A673 (cell line): Measurements from ENCODE around the gene PAPPA. TPM values are rescaled to one million over a fixed set of nuclear protein-coding genes. Genes with fewer than 3 reads are reported as not detected.

ENCODE experiments used
- BruUV-seq: library from RNA; stranded (reverse); fragments of 400-500 nt; replicated peaks from 2 replicates; lab custom pipeline; 2021; lab: Mats Ljungman, UMichigan
- CTCF ChIA-PET: fragments of 300-600 bp; sonication (Branson Sonifier 250); formaldehyde crosslinking; loops from one replicate; lab custom pipeline; 2022; ENCODE audit warnings: antibody characterized with exemption; lab: Charles Lee
- POLR2A ChIA-PET: fragments of 300-600 bp; sonication (Branson Sonifier 250); formaldehyde crosslinking; loops from one replicate; lab custom pipeline; 2022; ENCODE audit warnings: antibody characterized with exemption; ENCODE audit not compliant: low non-redundant PET; lab: Charles Lee
- DNase-seq: peaks from one replicate; pipeline ENCODE4 v3.0.0-alpha.2; 2015; ENCODE audit warnings: low spot score
- H3K27ac ChIP-seq: fragments of 200-600 bp; sonication (generic); 2 replicates; pipeline ENCODE4 v1.5.1; 2016; ENCODE audit warnings: mixed run types, low read depth, mild to moderate bottlenecking, mixed read lengths, antibody characterized with exemption, low read length; ENCODE audit not compliant: poor library complexity, severe bottlenecking
- H3K27me3 ChIP-seq: fragments of 200-600 bp; sonication (generic); replicated peaks from 2 replicates; pipeline ENCODE4 v1.6.1; 2017; ENCODE audit warnings: mixed run types, low read depth, mild to moderate bottlenecking, mixed read lengths, antibody characterized with exemption, low read length; ENCODE audit not compliant: insufficient read depth, poor library complexity
- H3K36me3 ChIP-seq: fragments of 200-600 bp; sonication (generic); 2 replicates; pipeline ENCODE4 v1.6.1; 2016; ENCODE audit warnings: mixed run types, mild to moderate bottlenecking, mixed read lengths, antibody characterized with exemption, low read length; ENCODE audit not compliant: insufficient read depth, poor library complexity, severe bottlenecking
- H3K4me1 ChIP-seq: fragments of 200-600 bp; sonication (generic); 2 replicates; pipeline ENCODE4 v1.6.1; 2017; ENCODE audit warnings: mixed run types, mild to moderate bottlenecking, mixed read lengths, antibody characterized with exemption, low read length; ENCODE audit not compliant: insufficient read depth, poor library complexity, severe bottlenecking
- H3K4me3 ChIP-seq: fragments of 200-600 bp; sonication (generic); 2 replicates; pipeline ENCODE4 v1.5.1; 2016; ENCODE audit warnings: low read depth, mixed run types, mild to moderate bottlenecking, mixed read lengths, low read length; ENCODE audit not compliant: poor library complexity, severe bottlenecking
- H3K9me3 ChIP-seq: fragments of 200-600 bp; sonication (generic); 2 replicates; pipeline ENCODE4 v1.6.1; 2016; ENCODE audit warnings: mixed run types, low read depth, mild to moderate bottlenecking, mixed read lengths, antibody characterized with exemption, low read length; ENCODE audit not compliant: poor library complexity, severe bottlenecking
- EZH2 ChIP-seq: fragments of 200-600 bp; sonication (generic); IDR thresholded peaks from 2 replicates; pipeline ENCODE4 v1.6.1; 2017; ENCODE audit warnings: borderline replicate concordance, low read depth, mild to moderate bottlenecking, mixed read lengths, antibody characterized with exemption, low read length; ENCODE audit not compliant: poor library complexity, severe bottlenecking
- intact Hi-C: fragments of 100-400 bp; cut with micrococcal nuclease; formaldehyde crosslinking; loops from one replicate; pipeline ENCODE4 v1.10.0; 2022; ENCODE audit not compliant: unreplicated experiment
- total RNA-seq: library from RNA; stranded (reverse); gene quantifications from 2 replicates; pipeline ENCODE4 v1.2.3, GENCODE V29; 2021
- TF ChIP-seq, protein P1 (sequence below): fragments of 300-800, 200-600 bp; sonication (generic); conservative IDR thresholded peaks from 2 replicates; pipeline ENCODE4 v1.5.1; 2017; ENCODE audit warnings: low read depth, mild to moderate bottlenecking, antibody characterized with exemption, low read length, moderate library complexity, mixed read lengths

The PAPPA gene
- total RNA-seq, 1 experiment from 2014 or later: 47.4 TPM

DNA sequence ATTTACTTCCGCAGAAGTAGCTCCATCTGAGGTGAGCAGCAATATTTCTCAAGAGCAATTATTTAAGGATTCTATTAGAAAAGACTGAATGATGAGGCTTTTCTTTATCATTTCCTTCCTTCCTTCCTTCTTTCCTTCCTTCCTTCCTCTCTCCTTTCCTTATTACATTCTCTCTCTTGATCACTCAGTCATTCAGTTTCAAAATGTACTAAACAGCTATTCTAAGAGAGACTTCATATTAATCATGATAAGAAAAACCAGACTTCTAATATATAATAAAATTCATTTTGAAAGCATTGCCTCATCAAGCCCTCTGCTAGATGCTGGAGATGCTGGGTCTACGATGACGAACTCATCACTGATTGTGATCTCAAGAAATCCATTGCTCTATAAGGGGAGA is 30.4 kb upstream of the PAPPA start:
- DNase-seq: peak; percentile 88
- Histone ChIP-seq H3K9me3 (no peaks in the 10 kb centered on the region), H3K27me3 (no peaks in the 10 kb centered on the region), H3K27ac (peak overlapping the region; percentile 85), H3K36me3 (no peaks in the 10 kb centered on the region), H3K4me3 (no peak overlapping the region), H3K4me1 (peaks cover 21% of the 10 kb centered on the region)
- intact Hi-C loops: loop anchor here (1.0 kb wide), 3 partner anchors 142 to 507 kb away; no protein-coding TSS in a partner anchor
- TF ChIP-seq, protein P1, sequence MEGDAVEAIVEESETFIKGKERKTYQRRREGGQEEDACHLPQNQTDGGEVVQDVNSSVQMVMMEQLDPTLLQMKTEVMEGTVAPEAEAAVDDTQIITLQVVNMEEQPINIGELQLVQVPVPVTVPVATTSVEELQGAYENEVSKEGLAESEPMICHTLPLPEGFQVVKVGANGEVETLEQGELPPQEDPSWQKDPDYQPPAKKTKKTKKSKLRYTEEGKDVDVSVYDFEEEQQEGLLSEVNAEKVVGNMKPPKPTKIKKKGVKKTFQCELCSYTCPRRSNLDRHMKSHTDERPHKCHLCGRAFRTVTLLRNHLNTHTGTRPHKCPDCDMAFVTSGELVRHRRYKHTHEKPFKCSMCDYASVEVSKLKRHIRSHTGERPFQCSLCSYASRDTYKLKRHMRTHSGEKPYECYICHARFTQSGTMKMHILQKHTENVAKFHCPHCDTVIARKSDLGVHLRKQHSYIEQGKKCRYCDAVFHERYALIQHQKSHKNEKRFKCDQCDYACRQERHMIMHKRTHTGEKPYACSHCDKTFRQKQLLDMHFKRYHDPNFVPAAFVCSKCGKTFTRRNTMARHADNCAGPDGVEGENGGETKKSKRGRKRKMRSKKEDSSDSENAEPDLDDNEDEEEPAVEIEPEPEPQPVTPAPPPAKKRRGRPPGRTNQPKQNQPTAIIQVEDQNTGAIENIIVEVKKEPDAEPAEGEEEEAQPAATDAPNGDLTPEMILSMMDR: no peak
- no peak for TF ChIP-seq EZH2
- ChIA-PET CTCF (interaction anchor here (0.6 to 0.8 kb wide), 4 partner anchors 43 to 529 kb away, joined by 3 read pairs; no protein-coding TSS in a partner anchor), POLR2A (interaction anchor here (0.6 to 0.7 kb wide), 2 partner anchors 70 to 365 kb away, joined by 3 read pairs; no protein-coding TSS in a partner anchor)
- BruUV-seq: no TSS peak

DNA sequence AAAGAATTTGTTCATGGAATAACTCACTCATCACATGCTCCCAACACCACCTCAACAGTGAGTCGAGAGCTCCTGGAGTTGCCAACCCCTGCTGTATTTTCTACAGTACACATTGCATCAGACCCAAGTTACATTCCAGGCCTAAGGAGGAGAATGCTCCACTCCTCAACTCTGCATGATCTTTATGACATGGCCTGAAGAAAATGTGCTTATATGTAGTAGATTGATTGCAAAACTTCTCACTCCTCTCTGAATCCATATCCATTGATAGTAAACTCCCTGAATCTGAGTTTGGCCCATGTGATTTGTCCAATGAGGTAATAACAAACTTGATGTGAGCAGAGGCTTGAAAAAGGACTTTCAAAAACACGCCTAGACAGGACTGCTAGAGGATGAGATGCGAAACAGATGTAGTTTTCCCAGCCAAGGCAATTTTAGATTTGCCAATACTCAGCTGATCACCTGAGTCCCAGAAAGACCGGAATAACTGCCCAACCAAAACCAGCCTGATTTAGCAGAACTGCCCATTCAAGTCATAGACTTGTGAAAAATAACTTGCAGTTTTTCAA is 29.0 kb upstream of the PAPPA start:
- no peaks in the 10 kb centered on the region for H3K27me3 ChIP-seq
- TF ChIP-seq EZH2: no peak
- TF ChIP-seq, protein P1: no peak
- no peak overlapping the region for H3K4me3 ChIP-seq
- no peaks in the 10 kb centered on the region for H3K9me3 ChIP-seq
- no peak for DNase-seq
- no peaks in the 10 kb centered on the region for H3K36me3 ChIP-seq
- no TSS peak for BruUV-seq
- peak overlapping the region; percentile 85 for H3K27ac ChIP-seq
- POLR2A ChIA-PET: no interaction called here
- intact Hi-C loops: no loop called here
- H3K4me1 ChIP-seq: peaks cover 21% of the 10 kb centered on the region
- CTCF ChIA-PET: no interaction called here

DNA sequence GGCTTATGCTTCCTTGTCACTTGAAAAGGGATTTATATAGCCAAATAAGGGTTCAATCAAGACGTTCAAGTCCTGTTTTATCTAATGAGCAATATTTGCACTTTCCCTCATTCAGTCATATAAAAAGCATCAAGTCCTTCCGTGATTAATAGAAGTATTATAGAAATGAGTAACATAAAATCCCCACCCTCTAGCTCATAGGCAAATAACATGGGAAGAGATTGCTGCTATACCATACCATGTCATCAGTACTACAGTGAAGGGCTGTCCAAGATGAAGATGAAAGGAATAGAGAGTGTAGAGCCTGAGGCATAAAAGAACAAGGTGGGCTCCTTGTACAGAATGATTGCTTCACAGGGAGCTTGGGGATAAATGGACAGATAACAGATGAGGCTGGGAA is 20.4 kb upstream of the PAPPA start:
- no peak overlapping the region for H3K4me3 ChIP-seq
- ChIA-PET POLR2A (no interaction called here), CTCF (no interaction called here)
- DNase-seq: no peak
- intact Hi-C loops: no loop called here
- no peaks in the 10 kb centered on the region for H3K36me3 ChIP-seq
- no TSS peak for BruUV-seq
- H3K4me1 ChIP-seq: no peaks in the 10 kb centered on the region
- TF ChIP-seq EZH2: no peak
- TF ChIP-seq, protein P1: no peak
- H3K27ac ChIP-seq: no peak overlapping the region
- H3K9me3 ChIP-seq: peaks cover 16% of the 10 kb centered on the region
- no peaks in the 10 kb centered on the region for H3K27me3 ChIP-seq
